SH-SY5Y (cell line): ENCODE measurements around the gene MYLK4.

ENCODE experiments used
- GATA2 ChIP-seq: IDR thresholded peaks from 2 replicates; pipeline ENCODE4 v1.6.1; 2011; ENCODE audit warnings: mild to moderate bottlenecking, low read depth, low read length
- GATA3 ChIP-seq: IDR thresholded peaks from 2 replicates; pipeline ENCODE4 v1.6.1; 2011; ENCODE audit warnings: low read depth, mild to moderate bottlenecking, low read length, moderate library complexity

DNA sequence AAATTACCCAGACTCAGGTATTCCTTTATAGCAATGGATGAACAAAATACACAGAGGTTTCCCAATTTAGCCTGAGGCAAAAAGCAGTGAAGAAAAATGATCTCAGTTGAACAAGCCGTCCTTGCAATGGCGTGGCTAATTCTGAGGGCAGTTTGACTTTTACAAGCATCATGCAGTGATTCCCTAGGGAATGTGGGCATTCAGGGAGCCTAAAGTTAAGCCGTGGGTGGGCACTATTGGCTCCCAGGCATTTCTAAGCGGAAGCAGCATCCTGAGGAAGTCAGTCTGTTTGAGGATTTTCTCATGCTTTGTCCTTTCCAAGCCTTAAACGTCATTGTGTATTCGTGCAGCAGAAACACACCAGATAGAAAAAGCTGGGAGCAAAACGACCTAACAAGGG is 133.9 kb downstream of the MYLK4 start:
- TF ChIP-seq GATA3 (no peak), GATA2 (no peak)
